NCI-H2196 treated with DMSO at 0.1 percent for 48 hours (cell line): Measurements from ENCODE around the gene RGS6.

ENCODE experiments used
- DNase-seq: peaks from one replicate; lab custom pipeline; 2025; ENCODE audit not compliant: unreplicated experiment; lab: John Stamatoyannopoulos, UW

Gene RGS6

GRCh38 chr14:72546344-72547016 lies 614.3 kb downstream of the RGS6 start:
- DNase-seq = no peak

GRCh38 chr14:72547999-72548398 lies 615.8 kb downstream of the RGS6 start:
- DNase-seq = no peak

GRCh38 chr14:72549026-72549425 lies 616.8 kb downstream of the RGS6 start:
- DNase-seq = no peak

- DNase-seq = no peak
Observed at GRCh38 chr14:72549854-72550253, 617.6 kb downstream of the RGS6 start.

GRCh38 chr14:72550513-72550912 lies 618.3 kb downstream of the RGS6 start:
- DNase-seq = no peak

GRCh38 chr14:72552236-72552635 lies 620.0 kb downstream of the RGS6 start:
- no peak for DNase-seq

GRCh38 chr14:72553161-72553560 lies 620.9 kb downstream of the RGS6 start:
- DNase-seq = no peak

GRCh38 chr14:72553656-72554055 lies 621.4 kb downstream of the RGS6 start:
- DNase-seq = no peak

GRCh38 chr14:72554401-72554800 lies 622.2 kb downstream of the RGS6 start:
- no peak for DNase-seq

- no peak for DNase-seq
Observed at GRCh38 chr14:72554994-72555608, 622.9 kb downstream of the RGS6 start.

GRCh38 chr14:72555609-72556000 lies 623.4 kb downstream of the RGS6 start:
- DNase-seq = no peak

- no peak for DNase-seq
Observed at GRCh38 chr14:72557671-72558070, 625.4 kb downstream of the RGS6 start.

- no peak for DNase-seq
Observed at GRCh38 chr14:72558721-72559120, 626.5 kb downstream of the RGS6 start.

GRCh38 chr14:72559202-72559601 lies 627.0 kb downstream of the RGS6 start:
- no peak for DNase-seq

- no peak for DNase-seq
Observed at GRCh38 chr14:72559669-72560255, 627.5 kb downstream of the RGS6 start.

- no peak for DNase-seq
Observed at GRCh38 chr14:72560331-72560730, 628.1 kb downstream of the RGS6 start.

- no peak for DNase-seq
Observed at GRCh38 chr14:72560889-72561493, 628.8 kb downstream of the RGS6 start.

GRCh38 chr14:72562300-72562699 lies 630.1 kb downstream of the RGS6 start:
- DNase-seq = no peak

GRCh38 chr14:72563676-72564075 lies 631.4 kb downstream of the RGS6 start:
- no peak for DNase-seq

- no peak for DNase-seq
Observed at GRCh38 chr14:72565149-72565559, 632.9 kb downstream of the RGS6 start.

- DNase-seq = no peak
Observed at GRCh38 chr14:72565917-72566316, 633.7 kb downstream of the RGS6 start.

- DNase-seq = no peak
Observed at GRCh38 chr14:72567226-72567625, 635.0 kb downstream of the RGS6 start.
